SH-SY5Y (cell line): ENCODE results near the gene GEMIN7.

Experiments used
- GATA2 ChIP-seq: IDR thresholded peaks from 2 replicates; pipeline ENCODE4 v1.6.1; 2011; ENCODE audit warnings: mild to moderate bottlenecking, low read depth, low read length
- GATA3 ChIP-seq: IDR thresholded peaks from 2 replicates; pipeline ENCODE4 v1.6.1; 2011; ENCODE audit warnings: low read depth, mild to moderate bottlenecking, low read length, moderate library complexity

GEMIN7 gene

GRCh38 chr19:45079063-45079910 lies at the start of gene GEMIN7:
GEMIN7 (plus strand) TSS chr19:45079260; CDS start chr19:45090115, 10,855 bp downstream.
- TF ChIP-seq GATA3 (no peak), GATA2 (no peak)

GRCh38 chr19:45030825-45031224 lies 48.2 kb upstream of the GEMIN7 start:
- TF ChIP-seq GATA3 (no peak), GATA2 (no peak)

GRCh38 chr19:45032421-45032820 lies 46.6 kb upstream of the GEMIN7 start:
- no peak for TF ChIP-seq GATA3
- no peak for TF ChIP-seq GATA2

GRCh38 chr19:45035755-45036154 lies 43.3 kb upstream of the GEMIN7 start:
- TF ChIP-seq GATA2 (no peak), GATA3 (no peak)

GRCh38 chr19:45037393-45038169 lies 41.5 kb upstream of the GEMIN7 start:
- TF ChIP-seq GATA2 (no peak), GATA3 (no peak)

- TF ChIP-seq GATA2 = no peak
Measured at GRCh38 chr19:45038931-45039893, 39.8 kb upstream of the GEMIN7 start, which contains the start of gene CLASRP. CLASRP (plus strand) TSS chr19:45039045; CDS start chr19:45040213, 1,168 bp downstream.

GRCh38 chr19:45040059-45040771 lies 38.8 kb upstream of the GEMIN7 start:
- no peak for TF ChIP-seq GATA3
- TF ChIP-seq GATA2 = no peak

GRCh38 chr19:45041125-45041524 lies 37.9 kb upstream of the GEMIN7 start:
- TF ChIP-seq GATA2 = no peak

- no peak for TF ChIP-seq GATA3
- no peak for TF ChIP-seq GATA2
Measured at GRCh38 chr19:45045671-45046353, 33.2 kb upstream of the GEMIN7 start.

GRCh38 chr19:45046355-45046754 lies 32.7 kb upstream of the GEMIN7 start:
- TF ChIP-seq GATA3 (no peak), GATA2 (no peak)

- TF ChIP-seq GATA3 (no peak), GATA2 (no peak)
Measured at GRCh38 chr19:45047188-45047797, 31.8 kb upstream of the GEMIN7 start.

- TF ChIP-seq GATA2 = no peak
- no peak for TF ChIP-seq GATA3
Measured at GRCh38 chr19:45049073-45049736, 29.9 kb upstream of the GEMIN7 start.
